Panc1 (cell line): ENCODE results near the gene CLCN2. TPM values are rescaled to one million over a fixed set of nuclear protein-coding genes. Genes with fewer than 3 reads are reported as not detected.

Source experiments
- ATAC-seq: fragments of 200-7000 bp; cut with Tn5 transposase; 2 replicates; pipeline ENCODE4 v1.9.1; 2020; ENCODE audit warnings: mild to moderate bottlenecking, moderate library complexity
- BruUV-seq: library from RNA; stranded (reverse); fragments of 400-500 nt; replicated peaks from 2 replicates; lab custom pipeline; 2021; lab: Mats Ljungman, UMichigan
- CTCF ChIA-PET: fragments of 300-600 bp; sonication (Branson Sonifier 250); formaldehyde crosslinking; loops from one replicate; lab custom pipeline; 2022; ENCODE audit warnings: antibody characterized with exemption; lab: Charles Lee
- POLR2A ChIA-PET: fragments of 300-600 bp; sonication (Branson Sonifier 250); formaldehyde crosslinking; loops from one replicate; lab custom pipeline; 2022; ENCODE audit warnings: antibody characterized with exemption; lab: Charles Lee
- DNase-seq: peaks from one replicate; pipeline ENCODE4 v3.0.0-alpha.2; 2010; ENCODE audit warnings: low read depth, low spot score
- H3K27ac ChIP-seq: 2 replicates; pipeline ENCODE4 v1.5.1; 2011; ENCODE audit warnings: mild to moderate bottlenecking, low read length, inconsistent platforms
- H3K27me3 ChIP-seq: fragments of 200-500 bp; sonication (Bioruptor generic); 2 replicates; pipeline ENCODE4 v1.6.0; 2014; ENCODE audit warnings: low read length, inconsistent platforms; ENCODE audit not compliant: control insufficient read depth, insufficient read depth
- H3K36me3 ChIP-seq: fragments of 200-500 bp; sonication (Bioruptor generic); 2 replicates; pipeline ENCODE4 v1.5.1; 2014; ENCODE audit warnings: inconsistent platforms, mild to moderate bottlenecking, low read length, moderate library complexity; ENCODE audit not compliant: control insufficient read depth, insufficient read depth
- H3K4me1 ChIP-seq: 2 replicates; pipeline ENCODE4 v1.5.1; 2011; ENCODE audit warnings: inconsistent platforms, mild to moderate bottlenecking, low read length, moderate library complexity; ENCODE audit not compliant: control insufficient read depth, insufficient read depth
- H3K4me3 ChIP-seq, 2 experiments: 2 replicates each; pipeline ENCODE4 v1.5.1; 2011 to 2012; ENCODE audit warnings: low read depth in 2 of 2, low read length in 2 of 2, mild to moderate bottlenecking in 2 of 2, inconsistent platforms in 1 of 2, moderate library complexity in 1 of 2
- H3K9me3 ChIP-seq: fragments of 200-500 bp; sonication (Bioruptor generic); 2 replicates; pipeline ENCODE4 v1.5.1; 2014; ENCODE audit warnings: low read depth, mild to moderate bottlenecking, inconsistent platforms, low read length, moderate library complexity; ENCODE audit not compliant: control insufficient read depth, insufficient read depth
- POLR2AphosphoS5 ChIP-seq: IDR thresholded peaks from 2 replicates; pipeline ENCODE4 v1.6.1; 2012; ENCODE audit warnings: mild to moderate bottlenecking, low read depth, low read length, moderate library complexity
- REST ChIP-seq, 2 experiments: IDR thresholded peaks; 2 replicates each; pipeline ENCODE4 v1.6.1; 2011 to 2012; ENCODE audit warnings: low read depth in 2 of 2, control low read depth in 1 of 2, low read length in 1 of 2, mild to moderate bottlenecking in 1 of 2, moderate library complexity in 1 of 2; ENCODE audit not compliant: insufficient read depth in 1 of 2
- SIN3A ChIP-seq: IDR thresholded peaks from 2 replicates; pipeline ENCODE4 v1.6.1; 2012; ENCODE audit warnings: low read depth, mild to moderate bottlenecking, low read length, moderate library complexity, borderline replicate concordance; ENCODE audit not compliant: insufficient read depth
- TCF7L2 ChIP-seq: IDR thresholded peaks from 2 replicates; pipeline ENCODE4 v1.6.1; 2011; ENCODE audit warnings: mild to moderate bottlenecking, low read depth, low read length, inconsistent platforms
- in situ Hi-C: cut with HindIII; loops from 2 replicates; pipeline ENCODE4 v1.10.0; 2016; ENCODE audit warnings: low sequenced_read_pairs, low pct_unique_long_range_greater_than_20kb
- intact Hi-C: fragments of 100-400 bp; cut with micrococcal nuclease; formaldehyde crosslinking; loops from one replicate; pipeline ENCODE4 v1.10.0; 2022; ENCODE audit not compliant: unreplicated experiment
- total RNA-seq: library from RNA; stranded (reverse); gene quantifications from one replicate; pipeline ENCODE4 v1.2.1, GENCODE V29; 2021; ENCODE audit not compliant: unreplicated experiment
- TF ChIP-seq, protein P1 (sequence below): fragments of 450-650 bp; IDR thresholded peaks from 2 replicates; pipeline ENCODE4 v1.5.1; 2017; ENCODE audit warnings: mild to moderate bottlenecking

CLCN2 gene
- total RNA-seq, 1 experiment from 2014 or later, result 22.5 TPM

DNA sequence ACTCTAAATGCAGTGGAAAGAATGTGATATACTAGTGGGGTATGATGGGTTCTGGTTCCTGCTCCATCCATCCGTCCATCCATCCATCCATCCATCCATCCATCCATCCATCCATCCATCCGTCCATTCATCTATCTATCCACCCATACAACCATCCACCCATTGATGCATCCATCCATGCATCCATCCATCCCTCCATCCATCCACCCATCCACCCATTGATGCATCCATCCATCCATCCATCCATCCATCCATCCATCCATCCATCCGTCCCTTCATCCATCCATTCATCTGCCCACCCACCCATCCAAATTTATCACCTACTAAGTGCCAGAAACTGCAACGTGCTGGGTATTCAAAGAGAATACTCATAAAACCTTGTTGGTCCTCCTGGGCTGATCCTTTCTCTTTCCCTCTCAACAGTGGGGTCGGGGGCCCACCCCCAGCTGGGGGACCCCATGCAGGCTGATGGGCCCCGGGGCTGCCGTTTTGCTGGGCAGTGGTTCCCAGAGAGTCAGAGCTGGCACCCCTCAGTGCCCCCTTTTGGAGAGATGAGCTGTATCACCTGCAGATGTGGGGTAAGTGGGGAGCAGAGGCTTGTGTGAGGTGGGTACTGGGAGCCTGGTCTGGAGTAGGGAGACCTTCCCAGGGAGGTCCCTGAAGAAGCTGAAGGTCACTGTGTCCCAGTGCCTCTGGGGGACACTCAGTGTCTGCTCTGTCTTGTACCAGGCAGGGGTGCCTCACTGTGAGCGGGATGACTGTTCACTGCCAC is 26.9 kb upstream of the CLCN2 start:
- H3K9me3 ChIP-seq, result no peaks in the 10 kb centered on the region
- no peaks in the 10 kb centered on the region for H3K36me3 ChIP-seq
- no peaks in the 10 kb centered on the region for H3K27me3 ChIP-seq
- intact Hi-C loops, result no loop called here
- ATAC-seq (no peak; the same call in 1 of the 2 replicates), DNase-seq (no peak)
- H3K4me3 ChIP-seq, result no peak overlapping the region
- ChIA-PET POLR2A (no interaction called here), CTCF (interaction anchor here (1.4 kb wide), 1 partner anchor 17 kb away, joined by 3 read pairs; no protein-coding TSS in a partner anchor)
- TF ChIP-seq TCF7L2, result no peak
- TF ChIP-seq, protein P1, sequence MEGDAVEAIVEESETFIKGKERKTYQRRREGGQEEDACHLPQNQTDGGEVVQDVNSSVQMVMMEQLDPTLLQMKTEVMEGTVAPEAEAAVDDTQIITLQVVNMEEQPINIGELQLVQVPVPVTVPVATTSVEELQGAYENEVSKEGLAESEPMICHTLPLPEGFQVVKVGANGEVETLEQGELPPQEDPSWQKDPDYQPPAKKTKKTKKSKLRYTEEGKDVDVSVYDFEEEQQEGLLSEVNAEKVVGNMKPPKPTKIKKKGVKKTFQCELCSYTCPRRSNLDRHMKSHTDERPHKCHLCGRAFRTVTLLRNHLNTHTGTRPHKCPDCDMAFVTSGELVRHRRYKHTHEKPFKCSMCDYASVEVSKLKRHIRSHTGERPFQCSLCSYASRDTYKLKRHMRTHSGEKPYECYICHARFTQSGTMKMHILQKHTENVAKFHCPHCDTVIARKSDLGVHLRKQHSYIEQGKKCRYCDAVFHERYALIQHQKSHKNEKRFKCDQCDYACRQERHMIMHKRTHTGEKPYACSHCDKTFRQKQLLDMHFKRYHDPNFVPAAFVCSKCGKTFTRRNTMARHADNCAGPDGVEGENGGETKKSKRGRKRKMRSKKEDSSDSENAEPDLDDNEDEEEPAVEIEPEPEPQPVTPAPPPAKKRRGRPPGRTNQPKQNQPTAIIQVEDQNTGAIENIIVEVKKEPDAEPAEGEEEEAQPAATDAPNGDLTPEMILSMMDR, result no peak
- no peak for TF ChIP-seq POLR2AphosphoS5
- in situ Hi-C loops, result no loop called here
- H3K27ac ChIP-seq, result no peak overlapping the region
- BruUV-seq, result no TSS peak
- H3K4me1 ChIP-seq, result no peaks in the 10 kb centered on the region

DNA sequence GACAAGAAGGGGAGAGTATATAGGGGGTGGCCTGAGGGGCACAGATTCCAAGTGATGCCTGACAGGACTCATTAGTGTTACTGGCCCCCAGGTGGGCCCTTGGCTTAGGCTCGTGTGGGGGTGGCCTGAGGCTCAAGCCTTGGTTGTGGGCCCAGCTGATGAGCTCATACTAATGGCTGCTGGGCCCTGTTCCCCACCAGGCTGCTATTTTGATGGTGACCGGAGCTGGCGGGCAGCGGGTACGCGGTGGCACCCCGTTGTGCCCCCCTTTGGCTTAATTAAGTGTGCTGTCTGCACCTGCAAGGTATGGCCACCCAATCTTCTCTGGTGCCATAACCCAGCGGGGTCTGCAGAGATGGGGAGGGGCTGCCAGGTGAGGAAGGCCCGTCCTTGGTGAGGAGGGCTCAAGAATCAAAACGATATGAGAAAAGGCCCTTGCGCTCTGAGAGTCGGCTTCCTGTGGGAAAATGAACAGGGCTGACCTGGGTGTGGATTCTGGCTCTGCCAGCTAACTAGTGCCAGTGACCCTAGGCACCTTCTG is 25.8 kb upstream of the CLCN2 start:
- CTCF ChIA-PET, result interaction anchor here (1.4 kb wide), 1 partner anchor 16 kb away, joined by 3 read pairs; no protein-coding TSS in a partner anchor

More for the DNA sequence above, 25.8 kb upstream of the CLCN2 start:
- Histone ChIP-seq H3K9me3 (no peaks in the 10 kb centered on the region), H3K36me3 (no peaks in the 10 kb centered on the region), H3K4me1 (no peaks in the 10 kb centered on the region), H3K4me3 (no peak overlapping the region), H3K27ac (no peak overlapping the region), H3K27me3 (no peaks in the 10 kb centered on the region)
- BruUV-seq, result no TSS peak
- intact Hi-C loops, result no loop called here
- POLR2A ChIA-PET, result no interaction called here
- in situ Hi-C loops, result no loop called here
- TF ChIP-seq REST (IDR thresholded peaks at IDR 0.05; ENCODE audit: insufficient read depth in 1 of 2, low read depth in 2 of 2, low read length in 1 of 2) (no peak), TCF7L2 (no peak), POLR2AphosphoS5 (no peak), SIN3A (no peak)
- TF ChIP-seq, protein P1, result no peak
- DNase-seq, result no peak
- no peak for ATAC-seq
